Kidney (tissue), 14 donors: ENCODE results near the gene RAB39A. TPM values are rescaled to one million over a fixed set of nuclear protein-coding genes. Genes with fewer than 3 reads are reported as not detected.
"Not testable (repeated sequence)": the region's sequence is repeated elsewhere in the genome, so short reads cannot be mapped to it uniquely, and the experiment has no call there.

Source experiments
- DNase-seq, 5 donors: peaks; one replicate each; pipeline ENCODE4 v3.0.0-alpha.2; 2013 to 2020
- FAIRE-seq: peaks from 2 replicates; lab custom pipeline; 2012; peaks lifted over from hg19 to GRCh38; lab: Jason Lieb, UNC
- H3K27ac ChIP-seq, 2 donors: one replicate each; pipeline ENCODE4 v1.7.0; 2013; ENCODE audit warnings: low read depth in 2 of 2, low read length in 2 of 2, inconsistent platforms in 1 of 2
- H3K27me3 ChIP-seq: one replicate; pipeline ENCODE4 v1.7.1; 2013; ENCODE audit warnings: low read length, inconsistent platforms; ENCODE audit not compliant: control insufficient read depth, insufficient read depth
- H3K36me3 ChIP-seq, 3 donors: one replicate each; pipeline versions ENCODE4 v1.7.0 to v1.7.1; 2013; ENCODE audit warnings: low read length in 3 of 3, control low read depth in 1 of 3, inconsistent platforms in 1 of 3; ENCODE audit not compliant: insufficient read depth in 3 of 3, control insufficient read depth in 2 of 3
- H3K4me1 ChIP-seq, 3 donors: one replicate each; pipeline versions ENCODE4 v1.7.0 to v1.7.1; 2013; ENCODE audit warnings: low read length in 3 of 3, inconsistent platforms in 1 of 3, low read depth in 1 of 3; ENCODE audit not compliant: control insufficient read depth in 2 of 3, insufficient read depth in 2 of 3
- H3K4me3 ChIP-seq, 3 donors: one replicate each; pipeline versions ENCODE4 v1.7.0 to v1.8.1; 2013; ENCODE audit warnings: low read length in 3 of 3, control low read depth in 1 of 3, inconsistent platforms in 1 of 3
- H3K9ac ChIP-seq, 3 donors: one replicate each; pipeline versions ENCODE4 v1.7.0 to v1.7.1; 2013; ENCODE audit warnings: low read length in 3 of 3, control low read depth in 1 of 3, inconsistent platforms in 1 of 3
- H3K9me3 ChIP-seq, 3 donors: one replicate each; pipeline versions ENCODE4 v1.7.0 to v1.7.1; 2013; ENCODE audit warnings: low read length in 3 of 3, control low read depth in 1 of 3, inconsistent platforms in 1 of 3; ENCODE audit not compliant: control insufficient read depth in 2 of 3, insufficient read depth in 1 of 3
- CTCF ChIP-seq: IDR thresholded peaks from 3 replicates; pipeline ENCODE4 v1.5.1; 2012; ENCODE audit warnings: mild to moderate bottlenecking, moderate library complexity, borderline replicate concordance; ENCODE audit not compliant: insufficient read depth; ENCODE audit errors: extremely low read depth
- intact Hi-C: fragments of 100-400 bp; cut with DNase I; formaldehyde crosslinking; loops from one replicate; pipeline ENCODE4 v1.11.1; 2022
- polyA plus RNA-seq: library from polyadenylated mRNA; stranded (reverse); fragments of 350-450 nt; fragmentation: Illumina TruSeq; extraction: RNeasy Lipid Tissue Mini Kit (QIAGEN cat#74804); gene quantifications from one replicate; pipeline ENCODE4 v1.2.3, GENCODE V29; 2014; ENCODE audit warnings: low read depth, low replicate concordance; ENCODE audit not compliant: insufficient read depth
- total RNA-seq: library from RNA; stranded (reverse); fragmentation: NEBNext Ultra II Directional; extraction: Animal tissue kit (Norgen Biotek cat#: 25700); gene quantifications from one replicate; pipeline ENCODE4 v1.2.1, GENCODE V29; 2021
- donor health status: control.
- donor health status: control.
- donor health status: control.
- donor health status: control.
- donor health status: control.
- donor health status: DM: yes; HTN: yes; CAD: no.
- donor health status: Normal renal cell carcinoma (clear cell type).

RAB39A gene
- total and polyA plus RNA-seq, 2 donors from 2014 or later, result 2.8 TPM; not detected in 1

- no peaks in the 10 kb centered on the region for H3K9me3 ChIP-seq
- no peaks in the 10 kb centered on the region for H3K27me3 ChIP-seq
- H3K4me1 ChIP-seq, result no peaks in the 10 kb centered on the region
- DNase-seq, result no peak
- H3K9ac ChIP-seq, result no peak overlapping the region
- no peak for FAIRE-seq
- intact Hi-C loops, result no loop called here
- H3K27ac ChIP-seq, result no peak overlapping the region
- no peaks in the 10 kb centered on the region for H3K36me3 ChIP-seq
- no peak overlapping the region for H3K4me3 ChIP-seq
- TF ChIP-seq CTCF, result peak; percentile 25
These were observed 11.5 kb upstream of the RAB39A start for GRCh38 chr11:107916671-107917241.

DNA sequence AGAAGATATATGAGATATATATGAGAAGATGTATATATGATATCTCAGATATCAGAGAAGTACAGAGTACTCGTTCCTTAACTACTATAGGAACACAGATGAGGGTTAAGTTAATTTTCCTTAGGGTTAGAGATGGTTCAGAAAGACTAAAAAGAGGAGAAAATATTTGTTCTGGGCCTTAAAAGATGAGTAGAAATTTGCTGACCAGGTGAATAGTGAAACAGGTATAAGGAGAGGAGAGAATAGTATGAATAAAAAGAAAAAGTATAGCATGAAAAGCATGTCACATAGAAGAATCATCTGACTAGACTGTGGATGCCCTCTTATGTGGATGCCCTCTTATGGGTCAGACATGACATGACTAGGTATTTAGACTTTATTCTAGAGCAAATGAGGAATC, 6.3 kb upstream of the RAB39A start:
- TF ChIP-seq CTCF, result no peak
- no peaks in the 10 kb centered on the region for H3K36me3 ChIP-seq
- H3K9ac ChIP-seq, result no peak overlapping the region
- intact Hi-C loops, result no loop called here
- DNase-seq (no peak), FAIRE-seq (no peak)
- no peak overlapping the region for H3K4me3 ChIP-seq
- H3K9me3 ChIP-seq, result no peaks in the 10 kb centered on the region
- no peak overlapping the region for H3K27ac ChIP-seq
- no peaks in the 10 kb centered on the region for H3K27me3 ChIP-seq
- H3K4me1 ChIP-seq, result no peaks in the 10 kb centered on the region

GRCh38 chr11:107923519-107923918, 4.7 kb upstream of the RAB39A start:
- H3K9ac ChIP-seq, H3K4me3 ChIP-seq, H3K4me1 ChIP-seq, H3K36me3 ChIP-seq, H3K27ac ChIP-seq, H3K9me3 ChIP-seq, intact Hi-C loops, DNase-seq, FAIRE-seq, H3K27me3 ChIP-seq: not testable (repeated sequence)

DNA sequence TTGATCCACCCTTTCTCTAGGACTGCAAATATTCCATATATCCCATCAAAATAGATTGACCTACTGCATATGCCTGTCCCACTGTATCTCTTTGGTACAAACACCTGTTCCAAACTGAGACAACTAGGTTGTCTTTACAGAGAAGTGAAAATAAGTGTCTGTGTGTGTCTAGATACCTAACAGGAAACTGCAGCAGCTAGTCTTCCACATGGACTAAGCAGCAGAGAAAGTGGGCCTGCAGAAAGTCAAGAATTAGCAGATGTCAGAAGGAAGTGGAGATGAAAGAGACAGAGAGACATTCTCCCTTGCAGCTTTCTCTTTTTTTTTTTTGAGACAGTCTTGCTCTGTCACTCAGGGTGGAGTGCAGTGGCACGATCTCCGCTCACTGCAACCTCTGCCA, 3.9 kb upstream of the RAB39A start:
- H3K36me3 ChIP-seq, result no peaks in the 10 kb centered on the region
- intact Hi-C loops, result no loop called here
- FAIRE-seq (no peak), DNase-seq (no peak)
- no peaks in the 10 kb centered on the region for H3K9me3 ChIP-seq
- TF ChIP-seq CTCF, result no peak
- no peak overlapping the region for H3K27ac ChIP-seq
- no peak overlapping the region for H3K9ac ChIP-seq
- no peaks in the 10 kb centered on the region for H3K4me1 ChIP-seq
- no peak overlapping the region for H3K4me3 ChIP-seq
- H3K27me3 ChIP-seq, result peaks cover 1% of the 10 kb centered on the region
